SIG-M5 treated with dmso at 0.1 percent for 504 hours (cell line): Measurements from ENCODE around the gene PORCN.

Experiments used
- DNase-seq: peaks from one replicate; lab custom pipeline; 2025; ENCODE audit not compliant: unreplicated experiment; lab: John Stamatoyannopoulos, UW

The PORCN gene

GRCh38 chrX:48475774-48476577 is 32.8 kb upstream of the PORCN start, which contains the start of gene FTSJ1:
TSS of gene FTSJ1 (plus strand) at chrX:48476199. CDS start at chrX:48478048, 1,849 bp downstream.
- peak; percentile 90 for DNase-seq

DNA sequence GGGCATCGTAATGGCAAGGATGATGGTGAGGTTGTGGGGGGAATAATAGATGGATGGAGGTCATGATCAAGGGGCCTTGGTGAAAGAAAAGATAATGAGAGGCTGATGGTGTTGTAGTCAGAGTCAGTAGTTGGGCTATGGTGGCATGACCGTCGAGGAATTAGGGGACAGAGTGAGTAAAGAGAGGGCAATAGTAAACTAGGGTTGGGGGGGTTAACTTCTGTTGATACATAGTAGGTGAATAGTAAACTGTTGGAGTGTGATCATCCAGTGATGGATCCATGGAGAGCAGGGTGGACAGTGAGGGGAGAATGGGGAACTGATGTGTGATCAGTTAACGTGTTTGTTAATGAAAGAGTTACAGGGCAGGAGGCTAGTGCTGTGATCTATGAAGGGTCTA is 31.9 kb upstream of the PORCN start:
- DNase-seq, result no peak

DNA sequence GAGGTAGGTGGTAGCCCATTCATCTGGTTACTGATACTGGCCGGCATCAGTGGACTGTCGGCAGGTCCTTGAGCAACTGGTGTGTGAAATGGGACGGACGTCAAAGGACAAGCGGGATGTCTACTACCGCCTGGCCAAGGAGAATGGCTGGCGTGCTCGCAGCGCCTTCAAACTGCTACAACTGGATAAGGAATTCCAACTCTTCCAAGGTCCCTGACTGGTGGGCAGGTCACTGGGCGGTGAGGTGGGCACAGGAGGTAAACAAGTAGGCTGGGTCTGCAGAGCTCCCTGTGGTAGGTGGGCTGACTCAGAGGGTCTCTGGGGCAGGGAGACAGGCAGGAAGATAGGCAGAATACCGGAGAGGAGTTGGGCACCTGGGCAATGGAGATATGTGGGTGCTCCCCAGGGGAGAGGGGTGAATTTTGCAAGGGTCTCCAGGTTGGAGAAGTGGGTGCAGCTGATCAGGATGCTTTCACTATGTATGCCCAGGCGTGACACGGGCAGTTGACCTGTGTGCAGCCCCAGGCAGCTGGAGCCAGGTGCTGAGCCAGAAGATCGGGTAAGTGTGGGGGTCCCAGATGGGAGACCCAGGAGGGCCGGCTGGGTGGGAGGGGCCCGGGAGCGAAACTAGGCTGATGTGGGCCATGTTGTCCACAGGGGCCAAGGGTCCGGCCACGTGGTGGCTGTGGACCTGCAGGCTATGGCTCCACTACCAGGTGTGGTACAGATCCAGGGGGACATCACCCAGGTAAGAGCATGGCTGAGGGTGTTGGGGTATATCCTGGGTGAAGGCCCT is 30.6 kb upstream of the PORCN start:
- no peak for DNase-seq

DNA sequence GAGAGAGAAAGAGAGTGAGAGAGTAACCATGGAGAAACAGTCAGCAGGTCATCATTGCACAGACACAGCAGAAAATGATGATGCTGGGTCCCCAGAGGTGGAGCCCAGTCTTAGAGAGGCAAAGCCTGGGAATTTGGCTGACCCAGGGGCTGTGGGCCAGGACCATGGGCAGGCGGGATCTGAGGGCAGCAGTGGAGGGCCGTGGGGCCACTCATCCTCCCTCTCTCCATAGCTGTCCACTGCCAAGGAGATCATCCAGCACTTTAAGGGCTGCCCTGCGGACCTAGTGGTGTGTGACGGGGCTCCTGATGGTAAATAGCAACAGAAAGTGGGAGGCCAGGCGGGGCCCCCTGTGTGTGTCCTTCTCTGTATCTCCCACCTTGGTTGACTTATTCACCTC is 30.0 kb upstream of the PORCN start:
- DNase-seq, result no peak

DNA sequence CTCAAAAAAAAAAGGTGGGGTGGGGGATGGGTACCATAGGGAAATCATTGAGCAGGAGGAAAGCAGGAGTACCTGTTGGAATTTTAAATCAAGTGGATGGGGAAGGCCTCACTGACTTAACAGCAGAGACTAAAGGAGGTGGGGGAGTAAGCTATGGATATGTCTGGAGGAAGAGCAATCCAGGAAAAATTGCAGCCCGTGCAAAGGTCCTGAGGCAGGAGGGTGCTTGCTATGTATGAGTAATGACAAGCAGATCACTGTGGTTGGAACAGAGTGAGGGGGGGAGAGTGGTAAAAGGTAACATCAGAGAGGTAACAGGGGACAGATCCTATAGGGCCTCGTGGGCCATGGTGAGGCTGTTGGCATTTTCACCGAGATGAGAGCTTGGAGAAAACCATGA is 28.6 kb upstream of the PORCN start:
- no peak for DNase-seq

GRCh38 chrX:48480583-48480982 is 28.2 kb upstream of the PORCN start:
- DNase-seq, result no peak

DNA sequence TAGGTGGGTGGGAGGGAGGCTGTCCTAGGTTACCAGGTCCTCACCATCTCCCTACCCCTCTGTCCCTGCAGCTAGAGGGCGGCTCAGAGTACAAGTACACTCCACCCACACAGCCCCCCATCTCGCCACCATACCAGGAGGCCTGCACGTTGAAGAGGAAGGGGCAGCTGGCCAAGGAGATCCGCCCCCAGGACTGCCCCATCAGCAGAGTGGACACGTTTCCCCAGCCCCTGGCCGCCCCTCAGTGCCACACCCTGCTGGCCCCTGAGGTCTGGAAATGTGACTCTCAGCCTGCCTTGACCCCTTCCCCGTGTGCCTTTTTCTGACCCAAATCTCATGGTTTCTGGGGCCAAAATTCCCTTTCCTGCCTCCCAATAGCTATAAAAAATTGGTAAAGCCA is 26.3 kb upstream of the PORCN start:
- no peak for DNase-seq

DNA sequence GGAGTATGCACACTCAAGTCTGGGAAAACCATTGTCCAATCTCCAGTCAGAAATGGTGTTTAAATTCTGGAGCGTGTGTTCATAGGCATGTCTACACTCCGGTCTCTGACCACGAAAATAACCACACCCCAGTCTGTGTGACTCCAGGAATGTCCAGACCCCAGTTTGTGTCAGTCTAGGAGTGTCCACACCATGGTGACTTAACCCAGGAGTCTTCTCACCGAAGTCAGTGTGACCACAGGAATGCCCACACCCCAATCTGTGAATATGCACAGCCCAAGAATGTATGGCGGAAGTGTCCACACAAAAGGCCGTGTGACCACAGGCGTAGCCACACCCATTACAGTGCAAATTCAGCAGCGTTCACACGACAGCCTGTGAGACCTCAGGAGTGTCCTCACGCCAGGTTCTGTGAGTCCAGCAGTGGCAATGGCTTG is 21.4 kb upstream of the PORCN start:
- no peak for DNase-seq

DNA sequence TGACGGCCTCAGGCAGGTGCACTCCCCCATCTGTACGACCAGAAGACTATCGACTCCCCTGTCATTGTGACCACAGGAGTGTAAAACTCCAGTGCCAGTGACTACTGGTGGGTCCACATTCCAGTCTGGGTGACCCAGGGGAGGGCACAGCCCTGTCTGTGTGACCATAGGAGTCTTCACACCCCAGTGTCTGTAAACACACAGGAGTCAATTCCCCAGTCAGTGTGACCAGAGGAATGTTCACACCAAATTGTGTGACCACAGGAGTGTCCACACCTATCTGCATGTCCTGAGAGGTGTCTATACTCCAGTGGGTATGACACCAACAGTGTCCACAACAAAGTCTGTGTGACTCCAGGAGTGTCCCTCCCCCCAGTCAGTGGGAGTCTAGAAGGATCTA is 20.8 kb upstream of the PORCN start:
- no peak for DNase-seq

DNA sequence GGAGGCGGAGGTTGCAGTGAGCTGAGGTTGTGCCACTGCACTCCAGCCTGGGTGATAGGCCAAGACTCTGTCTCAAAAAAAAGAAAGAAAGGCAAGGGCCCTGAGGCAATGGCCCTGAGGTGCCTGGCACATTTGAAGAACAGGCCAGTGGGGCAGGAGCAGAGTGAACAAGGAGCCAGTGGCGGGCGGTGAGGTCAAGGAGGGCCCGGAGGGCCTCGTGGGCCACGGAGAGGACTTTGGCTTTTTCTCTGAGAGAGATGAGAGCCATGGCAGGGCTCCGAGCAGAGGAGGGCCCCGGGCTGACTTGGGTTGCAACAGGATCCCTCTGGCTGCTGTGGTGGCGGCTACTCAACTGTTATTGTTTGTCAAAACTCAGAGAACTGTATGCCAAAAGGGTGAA is 19.5 kb upstream of the PORCN start:
- DNase-seq, result no peak

DNA sequence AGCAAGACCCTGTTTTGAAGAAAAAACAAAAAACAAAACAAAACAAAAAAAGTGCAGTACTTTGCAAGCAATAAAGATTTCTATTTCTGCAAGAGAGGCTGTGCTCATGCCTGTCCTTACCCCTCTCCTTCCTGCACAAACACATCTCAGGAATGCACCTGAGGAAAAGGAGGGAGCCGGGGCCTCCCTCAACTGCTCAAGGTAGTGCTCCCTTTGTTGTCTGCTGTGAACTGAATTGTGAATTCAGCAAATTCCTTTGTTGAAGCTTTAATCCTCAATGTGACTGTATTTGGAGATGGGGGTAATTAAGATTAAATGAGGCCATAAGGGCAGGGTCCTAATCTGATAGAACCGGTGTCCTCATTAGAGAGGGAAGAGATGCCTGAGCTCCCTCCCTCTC is 18.9 kb upstream of the PORCN start:
- no peak for DNase-seq

GRCh38 chrX:48490661-48491060 is 18.1 kb upstream of the PORCN start:
- DNase-seq, result no peak

- DNase-seq, result no peak
These were observed 17.0 kb upstream of the PORCN start for GRCh38 chrX:48491809-48492208.

GRCh38 chrX:48492293-48492910 is 16.4 kb upstream of the PORCN start:
- peak; percentile 39 for DNase-seq

DNA sequence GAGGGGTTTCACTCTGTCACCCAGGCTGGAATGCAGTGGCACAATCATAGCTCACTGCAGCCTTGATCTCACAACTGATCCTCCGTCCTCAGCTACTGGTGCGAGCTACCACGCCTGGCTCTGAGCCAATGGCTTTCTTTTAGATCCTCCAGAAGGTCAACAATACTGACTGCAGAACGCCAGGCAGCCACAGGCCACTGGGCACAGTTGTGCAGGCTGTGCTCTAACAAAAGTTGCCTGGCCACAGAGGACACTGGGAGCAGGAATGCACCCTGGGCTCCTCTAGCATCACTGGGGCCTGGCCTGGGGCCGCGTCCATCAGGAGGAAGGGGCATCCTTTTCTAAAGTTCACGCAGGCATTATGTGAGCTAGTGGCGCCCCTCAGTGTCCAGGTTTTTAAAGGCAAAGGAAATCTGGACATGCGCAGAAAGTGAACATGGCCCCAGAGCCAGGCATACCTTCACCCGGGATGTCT is 14.9 kb upstream of the PORCN start:
- DNase-seq, result no peak

GRCh38 chrX:48496660-48497059 is 12.1 kb upstream of the PORCN start:
- no peak for DNase-seq

GRCh38 chrX:48497871-48498270 is 10.9 kb upstream of the PORCN start:
- DNase-seq, result no peak

DNA sequence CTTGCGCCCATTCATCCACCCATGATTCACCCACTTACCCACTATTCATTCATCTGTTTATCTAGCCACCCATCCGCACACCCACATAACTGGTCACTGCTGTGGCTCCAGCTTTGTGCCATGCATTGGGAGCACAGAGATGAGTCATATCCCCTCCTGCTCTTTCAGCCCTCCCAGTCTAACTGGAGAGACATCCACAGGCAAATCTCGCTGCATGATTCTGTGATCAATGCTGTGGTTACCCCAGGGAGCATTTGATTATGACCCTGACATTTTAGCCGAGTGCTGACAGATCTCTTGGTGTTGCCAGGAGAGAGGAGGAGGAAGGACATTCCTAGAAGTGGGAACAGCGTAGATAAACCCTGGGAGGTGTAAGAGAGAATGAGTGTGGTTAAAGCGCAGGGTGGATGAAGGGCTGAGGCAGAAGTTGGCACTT is 10.4 kb upstream of the PORCN start:
- DNase-seq, result no peak

DNA sequence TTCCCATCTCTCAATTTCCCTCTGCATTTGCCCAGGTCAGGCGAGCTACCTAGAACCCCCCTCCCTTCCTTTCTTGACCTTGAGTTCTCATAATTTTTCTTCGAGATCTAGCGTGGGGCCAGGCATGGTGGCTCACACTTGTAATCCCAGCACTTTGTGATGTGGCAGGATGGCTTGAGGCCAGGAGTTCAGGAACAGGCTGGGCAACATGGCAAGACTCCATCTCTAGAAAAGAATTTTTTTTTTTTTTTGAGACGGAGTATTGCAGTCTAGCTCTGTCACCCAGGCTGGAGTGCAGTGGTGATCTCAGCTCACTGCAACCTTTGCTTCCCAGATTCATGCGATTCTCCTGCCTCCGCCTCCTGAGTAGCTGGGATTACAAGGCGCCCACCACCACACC is 4.5 kb upstream of the PORCN start:
- DNase-seq, result no peak

DNA sequence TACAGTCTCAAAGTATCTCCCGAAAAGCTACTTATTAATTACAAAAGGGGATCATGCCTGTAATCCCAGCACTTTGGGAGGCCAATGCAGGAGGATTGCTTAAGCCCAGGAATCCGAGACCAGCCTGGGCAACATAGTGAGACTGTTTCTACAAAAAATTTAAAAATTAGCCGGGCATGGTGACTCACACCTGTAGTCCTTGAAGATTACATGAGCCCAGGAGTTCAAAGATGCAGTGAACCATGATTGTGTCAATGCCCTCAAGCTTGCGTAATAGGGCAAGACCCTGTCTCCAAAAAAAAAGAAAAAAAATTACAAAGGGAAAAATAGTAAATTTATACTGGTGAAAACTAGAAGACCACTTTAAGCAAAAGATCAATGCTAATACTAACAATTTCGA is 3.3 kb upstream of the PORCN start:
- DNase-seq, result no peak

DNA sequence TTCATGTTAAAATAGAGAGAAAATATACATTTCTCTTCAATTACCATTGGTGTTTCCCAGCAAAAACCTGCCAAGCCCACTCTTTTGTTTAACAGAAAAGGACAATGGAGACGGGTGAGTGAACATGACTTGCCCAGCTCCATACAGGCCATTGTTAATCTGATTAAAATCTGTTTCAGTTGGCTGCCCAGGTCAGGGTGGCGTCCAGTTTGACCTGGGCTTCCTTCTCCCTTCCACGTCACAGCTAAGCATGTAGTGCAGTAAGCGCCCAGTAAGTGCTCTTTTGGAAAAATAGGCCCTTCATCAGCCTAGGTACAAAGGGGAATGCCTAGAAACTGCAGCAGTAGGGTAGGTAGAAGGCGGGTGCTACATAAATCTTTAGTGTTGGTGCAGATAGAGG is 1.5 kb upstream of the PORCN start:
- DNase-seq, result no peak

DNA sequence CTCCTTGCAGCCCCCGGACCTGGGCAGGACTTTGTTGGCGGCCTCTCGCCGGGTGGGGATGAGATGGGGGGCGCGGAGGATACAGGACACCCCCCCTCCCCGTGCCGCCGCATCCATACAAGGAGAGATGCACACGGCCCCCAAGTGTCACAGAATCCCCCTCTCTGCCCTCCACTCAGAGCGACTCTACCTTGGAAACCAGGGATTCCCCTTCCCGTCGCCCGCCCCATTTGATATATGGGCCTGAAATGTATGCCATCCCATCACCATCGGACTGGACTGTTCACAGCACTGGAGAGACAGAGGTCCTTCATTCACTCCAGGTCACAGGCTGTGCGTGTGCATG is 426 bp downstream of the PORCN start:
- no peak for DNase-seq
